GM19043 (cell line): ENCODE results near the gene ARHGEF2.

Source experiments
- ATAC-seq: cut with Tn5 transposase; IDR thresholded peaks from one replicate; pipeline ENCODE4 v1.9.1; 2021; ENCODE audit warnings: low read depth; ENCODE audit not compliant: unreplicated experiment

The ARHGEF2 gene

DNA sequence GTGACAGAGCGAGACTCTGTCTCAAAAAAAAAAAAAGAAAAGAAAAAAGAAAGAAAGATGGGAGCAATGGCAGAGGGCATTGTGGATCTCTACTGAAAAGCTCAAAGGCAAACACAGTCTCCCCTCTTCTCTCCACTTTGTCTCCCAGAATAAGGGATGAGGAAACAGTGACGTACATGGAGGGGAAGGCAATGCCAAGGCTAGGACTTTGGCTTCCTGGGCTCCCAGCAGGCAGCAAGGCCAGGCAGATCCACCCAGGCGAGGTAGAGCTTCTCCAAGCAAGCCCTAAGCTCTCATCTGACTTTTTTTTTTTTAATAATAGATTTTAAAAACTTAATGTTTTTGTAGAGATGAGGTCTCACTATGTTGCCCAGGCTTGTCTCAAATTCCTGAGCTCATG, 4.6 kb downstream of the ARHGEF2 start:
- no peak for ATAC-seq

DNA sequence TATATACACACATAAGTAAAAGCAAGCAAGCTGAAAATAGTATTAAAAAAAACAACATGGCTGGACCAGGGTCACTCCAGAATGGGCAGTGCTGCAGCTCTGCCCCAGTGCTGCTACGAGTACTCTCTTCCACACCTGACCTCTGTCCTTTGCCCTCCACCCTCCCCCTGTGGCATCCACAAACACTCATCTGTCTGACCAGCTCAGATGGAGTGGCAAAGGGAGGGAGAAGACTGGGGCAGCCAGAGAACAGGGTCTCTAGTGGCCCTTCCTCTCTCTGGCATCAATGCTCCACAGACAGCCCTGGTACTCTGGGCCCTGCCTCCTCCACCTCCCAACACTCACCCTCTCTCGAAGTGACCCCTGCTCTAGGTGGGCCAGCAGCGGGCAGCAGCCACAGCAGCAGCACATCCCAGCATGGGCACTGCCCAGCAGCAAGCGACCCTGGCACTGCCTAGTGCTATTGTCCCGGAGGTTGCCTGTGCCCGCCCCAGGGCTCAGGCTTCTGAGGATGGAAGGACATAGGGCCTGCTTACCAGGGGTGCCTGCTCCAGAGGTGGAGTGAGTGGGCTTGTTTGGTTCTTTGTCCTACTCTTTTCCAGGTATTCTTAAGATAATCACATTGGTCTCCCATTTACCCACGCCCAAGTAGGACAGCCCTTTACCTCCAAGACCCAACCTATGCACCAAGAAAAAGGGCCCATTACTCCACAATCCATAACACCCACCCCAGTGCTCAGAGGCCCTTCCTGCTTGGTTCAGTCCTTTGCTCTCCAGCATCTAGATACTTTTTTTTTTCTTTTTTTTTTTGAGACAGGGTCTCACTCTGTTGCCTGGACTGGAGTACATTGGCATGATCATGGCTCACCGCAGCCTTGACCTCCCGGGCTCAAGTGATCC, 6.2 kb downstream of the ARHGEF2 start:
- no peak for ATAC-seq

DNA sequence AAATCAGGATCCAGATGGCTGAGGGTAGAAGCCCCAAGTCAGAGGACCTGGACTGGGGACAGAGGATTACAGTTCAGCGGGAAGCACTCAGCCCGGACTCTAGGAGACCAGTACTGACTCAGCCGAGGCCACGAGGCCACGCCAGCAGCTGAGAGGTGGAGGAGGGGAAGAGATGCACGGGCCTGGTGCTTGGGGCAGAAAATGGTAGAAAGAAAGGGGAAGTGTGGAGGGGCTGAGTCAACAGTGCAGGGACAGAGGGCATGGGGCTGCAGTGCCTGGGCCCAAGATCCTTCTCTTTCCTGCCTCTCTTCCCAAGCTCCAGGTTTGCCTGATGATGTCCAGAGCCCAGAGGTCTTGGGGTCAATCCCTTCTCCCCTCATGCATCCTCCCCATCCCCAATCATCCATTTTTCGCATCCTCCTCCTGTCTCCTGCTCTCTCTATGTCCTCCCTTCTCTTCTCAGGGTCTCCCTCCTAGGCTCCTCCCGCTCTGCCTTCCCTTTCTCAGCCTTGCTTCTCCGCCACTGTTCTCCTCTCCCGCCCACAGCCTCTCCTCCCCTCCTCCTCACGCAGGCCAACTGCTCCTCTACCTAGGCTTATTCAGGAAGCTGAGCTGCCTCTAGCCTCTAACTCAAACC, 7.7 kb downstream of the ARHGEF2 start:
- ATAC-seq, result peak; percentile 88

DNA sequence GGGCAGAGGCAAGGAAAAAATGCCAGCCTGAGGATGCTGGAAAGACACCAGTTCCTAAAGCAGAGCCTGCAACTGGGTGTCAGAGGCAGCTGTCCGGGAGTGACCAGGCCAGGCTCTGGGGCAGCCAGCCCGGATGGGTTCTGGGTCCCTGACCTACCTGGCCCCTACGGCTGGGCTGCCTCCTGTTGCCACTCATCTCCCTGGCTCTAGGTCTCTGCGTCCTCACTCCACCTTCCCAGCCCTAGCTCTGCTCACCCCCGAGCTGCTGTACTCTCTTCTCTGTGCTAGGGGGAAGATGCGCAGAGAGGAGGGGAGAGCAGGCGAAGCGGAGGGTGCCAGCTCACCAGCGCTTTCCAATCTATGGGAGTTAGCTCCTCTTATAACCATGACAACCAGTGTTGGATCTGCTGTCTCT, 9.0 kb downstream of the ARHGEF2 start:
- ATAC-seq, result no peak

DNA sequence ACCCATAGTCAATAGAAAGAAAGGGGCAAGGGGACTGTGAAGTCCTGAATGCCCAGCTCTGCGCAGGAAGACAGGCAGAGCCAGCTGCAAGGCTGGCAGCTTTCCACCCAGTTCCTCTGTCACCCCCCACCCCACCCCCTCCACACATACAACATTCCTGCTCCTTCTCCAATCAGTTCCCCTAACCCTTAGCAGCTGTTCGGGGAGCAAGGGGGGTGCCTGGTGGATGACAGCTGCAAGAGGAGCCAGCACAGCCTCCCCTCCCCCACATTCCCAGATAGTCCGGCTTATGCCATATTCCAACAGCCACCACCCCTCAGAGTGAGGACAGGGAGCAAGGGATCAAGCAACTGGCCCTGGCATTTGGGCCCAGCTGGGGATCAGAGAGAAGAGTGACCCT, 9.7 kb downstream of the ARHGEF2 start:
- ATAC-seq, result no peak

DNA sequence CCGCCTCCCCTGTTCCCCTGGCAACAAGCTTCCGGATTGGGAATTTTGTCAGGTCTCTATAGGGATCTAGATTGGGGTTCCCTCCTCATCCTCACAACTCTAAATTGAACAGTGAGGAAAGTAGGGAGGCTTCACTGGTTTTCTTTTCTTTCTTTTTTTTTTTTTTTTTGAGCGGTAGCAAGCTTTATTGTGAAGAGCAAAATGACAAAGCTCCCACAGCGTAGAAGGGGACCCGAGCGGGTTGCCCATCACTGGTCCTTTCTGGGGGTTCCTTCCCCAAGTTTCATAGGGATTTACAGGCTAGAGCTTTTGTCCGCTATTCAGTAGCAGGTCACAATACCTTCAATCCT, 10.3 kb downstream of the ARHGEF2 start:
- no peak for ATAC-seq

DNA sequence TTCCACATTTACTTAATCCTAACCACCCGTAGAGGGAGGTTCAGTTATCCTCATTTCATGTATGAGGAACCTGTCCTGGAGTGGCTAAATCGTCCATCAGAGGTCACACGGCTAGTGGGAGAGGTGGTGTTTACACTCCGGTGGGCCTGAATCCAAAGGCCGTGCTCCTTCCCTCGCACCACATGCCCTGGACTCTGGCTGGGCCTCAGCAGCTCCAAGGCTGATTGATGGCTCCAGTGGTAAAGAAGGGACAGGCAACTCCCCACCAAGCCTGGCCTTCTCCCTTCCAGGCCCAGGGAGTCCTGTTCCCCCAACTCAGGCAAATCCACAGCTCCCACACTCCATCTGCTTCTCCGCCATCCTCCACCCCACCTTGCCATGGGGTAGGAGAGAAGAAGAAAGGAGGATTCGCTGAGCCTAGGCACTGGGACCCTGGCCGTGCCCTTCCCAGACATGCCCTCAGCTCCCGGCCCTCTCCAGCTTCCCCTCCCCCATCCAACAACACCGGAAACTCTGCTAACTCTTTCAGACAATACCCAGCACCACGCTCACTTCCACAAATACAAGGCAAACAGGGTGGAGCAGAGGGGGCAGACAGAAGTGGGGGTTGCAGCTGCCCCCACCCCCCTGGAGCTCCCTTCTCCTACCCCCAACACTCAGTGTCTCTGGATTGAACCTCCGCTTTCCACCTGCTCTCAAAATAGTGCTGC, 10.9 kb downstream of the ARHGEF2 start:
- no peak for ATAC-seq

DNA sequence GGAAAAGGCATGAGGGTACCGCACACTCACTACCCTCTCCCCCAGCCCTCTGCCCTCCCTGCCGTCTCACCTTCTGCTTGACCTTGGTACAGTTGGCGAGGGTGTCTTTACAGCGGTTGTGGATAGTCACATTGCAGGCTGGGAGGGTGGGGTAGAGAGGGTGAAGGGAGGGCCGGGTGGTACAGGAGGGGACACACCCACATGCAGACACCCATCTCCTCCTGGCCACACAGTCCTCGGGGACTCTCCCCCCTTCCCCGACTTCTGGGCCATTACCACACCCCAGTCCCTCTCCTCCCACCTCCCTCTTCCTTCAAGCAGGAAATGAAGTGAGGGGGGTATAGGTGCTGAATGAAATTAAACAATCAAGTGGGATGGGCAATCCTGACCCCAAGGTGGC, 11.6 kb downstream of the ARHGEF2 start:
- ATAC-seq, result no peak

DNA sequence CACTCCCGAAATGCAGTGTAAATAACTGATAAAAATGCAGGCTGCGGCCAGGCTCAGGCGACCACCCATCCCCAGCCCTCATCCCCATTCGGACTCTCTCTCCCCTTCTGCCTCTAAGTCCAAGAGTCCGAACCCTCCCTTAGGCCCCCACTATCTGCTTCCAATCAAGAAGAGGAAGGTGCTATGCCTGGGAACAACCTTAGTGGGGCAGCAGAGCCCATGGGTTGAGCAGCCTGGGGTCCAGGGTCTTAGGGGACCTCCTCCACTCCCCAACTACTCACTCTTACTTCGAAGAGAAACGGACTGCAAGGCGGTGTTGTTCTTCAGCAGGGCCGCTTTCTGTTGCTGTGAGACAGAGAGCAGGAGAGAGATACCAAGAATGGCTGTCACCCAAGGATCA, 12.2 kb downstream of the ARHGEF2 start:
- ATAC-seq, result no peak

DNA sequence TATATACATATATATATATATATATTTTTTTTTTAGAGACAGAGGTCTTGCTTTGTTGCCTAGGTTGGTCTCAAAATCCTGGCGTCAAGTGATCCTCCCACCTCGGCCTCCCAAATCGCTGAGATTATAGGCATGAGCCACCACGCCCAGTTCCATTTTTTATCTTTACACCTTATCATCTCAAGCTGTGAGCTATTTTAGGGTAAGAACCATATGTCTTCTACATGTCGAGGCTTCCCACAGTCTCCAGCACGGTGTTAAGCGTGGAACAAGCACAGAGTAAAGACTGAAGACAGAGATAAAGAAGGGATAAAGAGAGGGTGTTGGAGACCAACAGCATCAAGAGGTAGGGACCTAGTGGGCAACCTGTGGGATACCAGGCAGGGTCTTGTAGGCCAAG, 14.2 kb downstream of the ARHGEF2 start:
- no peak for ATAC-seq

DNA sequence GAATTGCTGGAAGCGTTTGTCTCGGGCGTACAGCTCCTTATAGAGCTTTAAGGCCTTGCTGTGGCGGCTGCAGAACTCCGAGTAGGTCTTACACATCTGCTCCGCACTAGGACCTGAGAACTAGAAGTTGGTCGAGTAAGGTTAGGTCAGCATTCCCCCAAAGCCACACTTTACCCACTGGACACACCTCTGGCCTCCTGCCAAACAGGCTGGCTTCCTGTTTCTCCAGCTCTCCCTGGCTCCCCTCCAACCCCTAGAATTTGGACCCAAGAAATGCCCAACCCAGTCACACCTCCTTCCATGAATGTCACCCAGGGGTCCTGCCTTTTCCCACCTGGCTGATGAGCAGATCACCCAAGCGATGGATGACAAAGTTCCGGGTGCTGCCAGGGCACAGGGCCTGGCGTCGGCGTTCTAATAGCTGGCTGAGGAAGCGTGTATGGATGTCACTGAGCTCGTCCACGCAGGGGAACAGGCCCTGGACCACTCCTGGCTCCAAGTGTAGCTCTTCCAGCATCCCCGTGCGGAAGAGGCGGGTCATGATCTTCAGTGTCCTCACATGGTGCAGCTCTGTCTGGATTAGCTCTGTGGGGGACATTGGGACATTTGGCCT, 15.6 kb downstream of the ARHGEF2 start:
- ATAC-seq, result no peak

DNA sequence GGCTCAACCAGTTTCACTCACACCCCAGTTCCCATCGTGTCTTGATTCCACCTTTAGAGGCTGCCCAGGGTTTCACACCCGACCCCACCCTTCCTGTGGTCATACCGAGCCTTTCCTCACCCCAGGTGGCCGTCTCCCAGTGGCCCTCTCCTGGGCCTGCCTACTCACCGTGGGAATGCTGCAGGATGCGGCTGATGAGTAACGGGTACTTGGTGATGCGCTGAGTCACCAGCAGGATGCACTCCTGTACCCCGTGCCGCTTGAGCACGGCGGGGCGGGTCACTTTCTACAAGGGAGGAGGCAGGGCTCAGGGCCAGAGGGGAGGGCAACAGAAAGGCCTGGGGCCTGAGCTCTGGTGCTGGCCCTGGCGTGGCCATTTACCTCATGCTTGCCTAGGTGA, 16.4 kb downstream of the ARHGEF2 start:
- no peak for ATAC-seq

DNA sequence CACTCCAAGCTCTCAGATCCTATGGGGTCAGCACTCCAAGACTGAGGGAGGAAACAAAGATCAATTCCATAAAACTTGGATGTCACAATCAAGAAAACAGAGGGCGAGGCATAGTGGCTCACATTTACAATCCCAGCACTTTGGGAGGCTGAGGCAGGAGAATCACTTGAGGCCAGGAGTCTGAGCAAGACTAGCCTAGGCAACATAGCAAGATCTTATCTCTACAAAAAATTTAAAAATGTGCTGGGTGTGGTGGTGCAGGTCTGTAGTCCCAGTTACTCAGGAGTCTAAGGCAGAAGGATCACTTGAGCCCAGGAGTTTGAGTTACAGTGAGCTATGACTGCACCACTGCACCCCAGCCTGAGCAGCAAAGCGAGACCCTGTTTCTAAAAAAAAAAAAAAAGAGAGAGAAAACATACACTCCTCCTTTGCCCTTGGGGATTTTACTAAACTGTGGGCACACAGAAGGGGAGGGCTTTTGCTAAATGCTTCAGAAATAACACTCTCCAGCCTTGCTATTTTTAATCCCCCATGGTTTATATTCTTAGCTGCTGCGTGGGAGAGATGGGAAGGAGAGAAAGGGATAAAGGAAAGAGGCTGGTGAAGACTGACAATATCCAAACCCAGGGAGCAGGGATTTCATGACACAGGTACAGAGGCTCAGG, 18.1 kb downstream of the ARHGEF2 start:
- ATAC-seq, result no peak

DNA sequence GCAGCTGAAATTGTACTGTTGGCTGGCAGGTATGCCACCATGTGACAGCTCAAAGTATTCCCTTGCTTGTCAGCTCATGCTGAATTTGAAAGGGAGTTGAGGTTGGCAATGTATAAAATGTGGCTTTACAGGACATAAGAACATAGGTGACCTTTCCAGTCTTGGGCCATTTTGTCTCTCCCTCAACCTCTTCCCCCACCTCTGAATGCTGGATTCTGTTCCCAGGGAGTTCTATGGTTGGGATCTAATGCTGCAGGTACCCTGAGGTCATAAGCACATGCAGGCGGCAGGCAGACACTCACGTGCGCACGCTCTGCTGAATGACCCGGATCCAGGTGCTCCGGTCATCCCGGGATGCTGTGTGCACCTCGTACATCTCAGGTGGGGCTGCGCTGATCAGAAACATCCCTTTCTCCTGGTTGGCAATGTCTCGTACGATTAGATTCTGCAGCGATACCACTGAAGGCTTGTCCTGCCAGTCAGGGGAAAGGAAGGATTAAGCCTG, 20.9 kb downstream of the ARHGEF2 start:
- ATAC-seq, result no peak

DNA sequence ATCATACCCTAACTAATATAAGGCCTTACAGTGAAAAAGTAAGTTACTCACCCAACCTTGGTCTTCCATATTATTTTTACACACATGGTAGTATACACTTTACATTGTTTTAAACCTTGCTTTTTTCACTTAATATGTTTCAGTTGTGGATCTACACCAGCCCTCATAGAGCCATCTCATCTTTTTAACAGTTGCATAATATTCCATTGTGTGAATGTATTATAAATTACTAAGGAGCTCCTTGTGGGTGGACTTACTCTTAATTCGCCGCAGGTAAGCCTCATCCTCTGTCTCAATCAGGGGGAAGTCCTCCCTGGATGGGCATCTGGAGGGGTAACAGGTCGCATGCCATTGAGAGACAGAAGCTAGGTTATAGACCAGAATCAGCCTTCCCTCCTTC, 23.7 kb downstream of the ARHGEF2 start:
- ATAC-seq, result no peak

DNA sequence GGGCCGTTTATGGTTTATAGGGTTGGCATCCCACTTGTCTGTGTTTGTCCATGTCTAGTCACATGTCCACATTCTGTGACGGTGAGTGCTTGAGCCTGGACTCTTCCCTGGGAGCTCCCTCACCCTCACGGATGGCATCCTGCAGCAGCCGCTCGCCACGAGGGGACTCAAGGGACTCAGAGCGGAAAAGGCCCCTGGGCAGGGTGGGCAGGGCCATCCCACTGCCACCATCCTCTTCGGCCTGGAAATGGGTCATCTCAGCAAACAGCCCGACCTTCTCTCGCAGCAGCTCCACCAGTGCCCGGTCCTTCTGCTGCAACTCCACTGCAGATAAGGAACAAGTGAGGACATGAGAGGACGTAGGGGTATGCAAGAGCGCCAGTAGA, 25.8 kb downstream of the ARHGEF2 start:
- ATAC-seq, result no peak

DNA sequence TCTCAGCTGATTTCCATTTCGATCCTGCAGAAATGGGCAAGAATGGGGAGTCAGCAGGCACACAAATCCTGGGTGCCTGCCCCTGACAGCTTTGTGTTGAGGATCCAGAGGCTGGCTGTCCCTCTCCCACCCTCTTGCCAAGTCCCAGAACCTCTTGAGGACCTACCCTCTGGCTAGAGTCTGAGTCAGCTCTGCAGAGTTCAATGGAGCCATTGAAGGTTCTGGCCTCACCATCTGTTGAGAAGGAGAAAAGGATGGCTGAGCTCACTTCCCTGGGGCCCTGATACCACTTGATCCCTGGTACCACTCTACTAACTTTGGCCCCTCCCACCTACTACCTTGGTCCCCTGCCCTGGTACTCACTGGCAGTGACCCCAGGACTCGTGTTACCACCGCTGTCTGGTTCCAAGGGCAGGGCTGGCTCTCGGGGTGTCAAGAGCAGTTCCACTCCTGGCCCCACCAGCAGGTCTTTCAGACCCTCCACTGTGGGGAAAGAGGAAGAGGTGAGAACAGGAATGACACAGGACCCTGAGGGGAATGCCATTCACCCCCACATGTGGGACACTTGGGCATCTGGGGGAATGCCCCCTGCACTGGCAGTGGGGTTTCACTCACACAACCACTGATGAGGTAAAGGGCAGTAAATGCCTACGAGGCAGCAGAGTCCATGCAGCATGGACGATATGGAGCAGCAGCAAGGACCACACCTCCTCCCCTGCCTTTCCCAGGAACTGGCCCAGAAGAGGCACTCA, 26.4 kb downstream of the ARHGEF2 start:
- ATAC-seq, result no peak

DNA sequence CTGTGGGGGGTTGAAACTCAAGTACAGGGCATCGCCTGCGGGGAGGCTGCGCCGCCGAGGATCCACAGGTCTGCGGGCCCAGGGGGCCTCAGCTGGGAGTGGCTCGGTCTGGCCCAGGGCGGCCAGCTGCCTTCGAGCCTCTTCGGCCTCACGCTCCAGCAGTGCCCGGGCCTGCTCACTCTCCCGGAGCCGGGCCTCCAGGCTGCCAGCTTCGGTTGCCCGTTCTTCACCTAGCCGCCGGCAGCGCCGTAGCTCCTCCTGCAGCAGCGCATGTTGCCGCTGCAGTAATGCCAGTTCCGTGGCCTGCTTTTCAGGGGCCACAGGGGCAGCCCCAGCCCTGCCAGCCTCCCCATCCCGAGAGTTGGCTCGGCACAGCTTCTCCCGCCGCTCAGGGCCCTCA, 27.5 kb downstream of the ARHGEF2 start:
- ATAC-seq, result no peak

DNA sequence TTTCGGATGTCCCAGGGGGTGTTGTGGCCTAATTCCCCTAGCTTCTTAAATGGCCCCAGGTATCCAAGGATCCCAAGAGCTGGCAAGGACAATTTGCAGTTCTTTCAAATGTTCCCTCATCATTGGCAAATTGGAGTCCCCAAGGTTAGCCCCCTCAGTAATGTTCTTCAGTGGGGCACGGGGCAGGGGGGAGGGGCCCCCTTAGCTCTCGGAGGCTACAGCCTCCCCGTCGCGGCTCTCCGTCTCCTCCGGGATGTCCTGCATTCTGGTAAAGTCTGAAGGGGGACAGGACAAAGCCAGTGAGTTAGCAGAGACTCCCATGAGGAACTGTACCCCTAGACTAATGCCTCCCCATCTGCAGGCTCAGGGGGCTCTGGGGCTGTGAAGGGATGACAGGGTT, 30.6 kb downstream of the ARHGEF2 start:
- no peak for ATAC-seq

DNA sequence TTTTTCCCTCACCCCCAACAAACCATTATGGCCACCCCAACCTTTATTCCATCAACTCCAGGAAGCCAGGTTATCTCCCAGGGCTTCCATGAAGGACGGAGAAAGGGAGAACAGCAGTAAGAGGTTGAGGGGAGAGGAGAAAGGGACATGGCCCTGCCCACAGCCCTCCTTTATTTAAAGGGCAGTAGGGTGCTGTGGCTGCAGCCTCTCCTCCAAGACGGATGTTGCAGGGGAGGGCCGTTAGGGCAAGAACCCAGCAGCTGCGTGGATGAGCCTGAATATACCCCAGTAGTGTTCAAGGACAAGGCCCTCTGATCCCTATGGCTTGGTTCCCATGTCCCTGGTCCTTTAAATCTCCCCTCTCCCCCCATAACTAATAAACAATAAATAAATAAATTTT, 31.1 kb downstream of the ARHGEF2 start:
- no peak for ATAC-seq
